ENCODE measurements around the gene LPAR1. TPM values are rescaled to one million over a fixed set of nuclear protein-coding genes. Genes with fewer than 3 reads are reported as not detected.
"Not testable (repeated sequence)": the region's sequence is repeated elsewhere in the genome, so short reads cannot be mapped to it uniquely, and the experiment has no call there.

The LPAR1 gene
- polyA plus RNA-seq, 3 donors, result 15.1 to 18.1 (median 17.5) TPM

GRCh38 chr9:111051400-111051799 is 13.1 kb upstream of the LPAR1 start:
- Mint-ChIP-seq H3K4me1 (peaks cover 1% of the 10 kb centered on the region), H3K27me3 (ENCODE audit: low read depth in 3 of 3) (peaks cover 0 to 3% (median 2%) of the 10 kb centered on the region in 3 donors), H3K36me3 (no peaks in the 10 kb centered on the region), H3K27ac (no peak overlapping the region), H3K9me3 (no peaks in the 10 kb centered on the region), H3K4me3 (no peak overlapping the region)
- H3K4me3 ChIP-seq (replicated peaks in 1 of 3; ENCODE audit: low read depth in 2 of 3, low read length in 3 of 3), result no peak overlapping the region
- intact Hi-C loops (cut with micrococcal nuclease), result no loop called here
- H3K27me3 ChIP-seq (ENCODE audit: control insufficient read depth in 2 of 2, insufficient read depth in 2 of 2, low read length in 2 of 2), result no peaks in the 10 kb centered on the region
- no peaks in the 10 kb centered on the region for H4K20me1 ChIP-seq (ENCODE audit: insufficient read depth, low read length)
- no peak overlapping the region for H3K4me2 ChIP-seq (replicated peaks; ENCODE audit: extremely low read depth, low read length, poor library complexity, severe bottlenecking)
- H3K36me3 ChIP-seq (replicated peaks in 1 of 2; ENCODE audit: control insufficient read depth in 1 of 2, insufficient read depth in 2 of 2, low read length in 2 of 2), result no peaks in the 10 kb centered on the region
- H3K4me1 ChIP-seq (ENCODE audit: control insufficient read depth in 1 of 2, insufficient read depth in 2 of 2, low read length in 2 of 2), result no peaks in the 10 kb centered on the region
- H3K27ac ChIP-seq (ENCODE audit: low read depth in 1 of 2, low read length in 2 of 2), result no peak overlapping the region
- TF ChIP-seq CTCF (IDR thresholded peaks at IDR 0.05), result no peak
- no peak overlapping the region for H2AFZ ChIP-seq (ENCODE audit: insufficient read depth, low read depth, low read length, poor library complexity, severe bottlenecking)
- H3K9ac ChIP-seq (ENCODE audit: insufficient read depth, low read length, poor library complexity, severe bottlenecking), result no peak overlapping the region
- no peaks in the 10 kb centered on the region for H3K79me2 ChIP-seq (ENCODE audit: insufficient read depth, low read length)
- 57% methylated on average over 1 of the region's 3 CpGs for WGBS (ENCODE audit: insufficient coverage)
- H3K9me3 ChIP-seq (replicated peaks in 1 of 2; ENCODE audit: control insufficient read depth in 1 of 2, insufficient read depth in 1 of 2, low read length in 2 of 2), result no peaks in the 10 kb centered on the region
- DNase-seq, result no peak

GRCh38 chr9:111050819-111051218 is 12.5 kb upstream of the LPAR1 start:
- Mint-ChIP-seq H3K9me3 (no peaks in the 10 kb centered on the region), H3K36me3 (no peaks in the 10 kb centered on the region), H3K4me3 (no peak overlapping the region), H3K27ac (no peak overlapping the region), H3K4me1 (no peaks in the 10 kb centered on the region), H3K27me3 (ENCODE audit: low read depth in 3 of 3) (peaks cover 0 to 3% (median 2%) of the 10 kb centered on the region in 3 donors)
- Histone ChIP-seq H3K27me3 (ENCODE audit: control insufficient read depth in 2 of 2, insufficient read depth in 2 of 2, low read length in 2 of 2) (no peaks in the 10 kb centered on the region), H2AFZ (ENCODE audit: insufficient read depth, low read depth, low read length, poor library complexity, severe bottlenecking) (no peak overlapping the region), H3K27ac (ENCODE audit: low read depth in 1 of 2, low read length in 2 of 2) (no peak overlapping the region), H3K79me2 (ENCODE audit: insufficient read depth, low read length) (no peaks in the 10 kb centered on the region), H3K4me1 (ENCODE audit: control insufficient read depth in 1 of 2, insufficient read depth in 2 of 2, low read length in 2 of 2) (no peaks in the 10 kb centered on the region), H4K20me1 (ENCODE audit: insufficient read depth, low read length) (no peaks in the 10 kb centered on the region), H3K36me3 (replicated peaks in 1 of 2; ENCODE audit: control insufficient read depth in 1 of 2, insufficient read depth in 2 of 2, low read length in 2 of 2) (no peaks in the 10 kb centered on the region), H3K4me2 (replicated peaks; ENCODE audit: extremely low read depth, low read length, poor library complexity, severe bottlenecking) (no peak overlapping the region), H3K4me3 (replicated peaks in 1 of 3; ENCODE audit: low read depth in 2 of 3, low read length in 3 of 3) (no peak overlapping the region), H3K9ac (ENCODE audit: insufficient read depth, low read length, poor library complexity, severe bottlenecking) (no peak overlapping the region), H3K9me3 (replicated peaks in 1 of 2; ENCODE audit: control insufficient read depth in 1 of 2, insufficient read depth in 1 of 2, low read length in 2 of 2) (no peaks in the 10 kb centered on the region)
- intact Hi-C loops (cut with micrococcal nuclease), result no loop called here
- no peak for TF ChIP-seq CTCF (IDR thresholded peaks at IDR 0.05)
- no peak for DNase-seq

- H3K4me3 Mint-ChIP-seq; H3K4me3 ChIP-seq (replicated peaks in 1 of 3; ENCODE audit: low read depth in 2 of 3, low read length in 3 of 3); H3K27me3 Mint-ChIP-seq (ENCODE audit: low read depth in 3 of 3); H3K4me1 ChIP-seq (ENCODE audit: control insufficient read depth in 1 of 2, insufficient read depth in 2 of 2, low read length in 2 of 2); H3K36me3 Mint-ChIP-seq; H3K4me1 Mint-ChIP-seq; intact Hi-C loops (cut with micrococcal nuclease); H3K9ac ChIP-seq (ENCODE audit: insufficient read depth, low read length, poor library complexity, severe bottlenecking); H3K4me2 ChIP-seq (replicated peaks; ENCODE audit: extremely low read depth, low read length, poor library complexity, severe bottlenecking); H3K27ac Mint-ChIP-seq; H3K9me3 ChIP-seq (replicated peaks in 1 of 2; ENCODE audit: control insufficient read depth in 1 of 2, insufficient read depth in 1 of 2, low read length in 2 of 2); DNase-seq; H2AFZ ChIP-seq (ENCODE audit: insufficient read depth, low read depth, low read length, poor library complexity, severe bottlenecking); H3K79me2 ChIP-seq (ENCODE audit: insufficient read depth, low read length); H4K20me1 ChIP-seq (ENCODE audit: insufficient read depth, low read length); H3K27ac ChIP-seq (ENCODE audit: low read depth in 1 of 2, low read length in 2 of 2); H3K27me3 ChIP-seq (ENCODE audit: control insufficient read depth in 2 of 2, insufficient read depth in 2 of 2, low read length in 2 of 2); H3K36me3 ChIP-seq (replicated peaks in 1 of 2; ENCODE audit: control insufficient read depth in 1 of 2, insufficient read depth in 2 of 2, low read length in 2 of 2): not testable (repeated sequence)
- WGBS (ENCODE audit: insufficient coverage), result no CpG with 5 or more reads among the region's 2 CpGs
- peaks cover 4 to 11% (median 7%) of the 10 kb centered on the region in 7 donors for H3K9me3 Mint-ChIP-seq
These were observed 9.0 kb upstream of the LPAR1 start for GRCh38 chr9:111047287-111047686.
